Measurements from ENCODE around the gene SNX11. TPM values are rescaled to one million over a fixed set of nuclear protein-coding genes. Genes with fewer than 3 reads are reported as not detected.

The SNX11 gene
- total RNA-seq, 6 donors from 2014 or later: 19.5 to 27.2 (median 23.7) TPM

DNA sequence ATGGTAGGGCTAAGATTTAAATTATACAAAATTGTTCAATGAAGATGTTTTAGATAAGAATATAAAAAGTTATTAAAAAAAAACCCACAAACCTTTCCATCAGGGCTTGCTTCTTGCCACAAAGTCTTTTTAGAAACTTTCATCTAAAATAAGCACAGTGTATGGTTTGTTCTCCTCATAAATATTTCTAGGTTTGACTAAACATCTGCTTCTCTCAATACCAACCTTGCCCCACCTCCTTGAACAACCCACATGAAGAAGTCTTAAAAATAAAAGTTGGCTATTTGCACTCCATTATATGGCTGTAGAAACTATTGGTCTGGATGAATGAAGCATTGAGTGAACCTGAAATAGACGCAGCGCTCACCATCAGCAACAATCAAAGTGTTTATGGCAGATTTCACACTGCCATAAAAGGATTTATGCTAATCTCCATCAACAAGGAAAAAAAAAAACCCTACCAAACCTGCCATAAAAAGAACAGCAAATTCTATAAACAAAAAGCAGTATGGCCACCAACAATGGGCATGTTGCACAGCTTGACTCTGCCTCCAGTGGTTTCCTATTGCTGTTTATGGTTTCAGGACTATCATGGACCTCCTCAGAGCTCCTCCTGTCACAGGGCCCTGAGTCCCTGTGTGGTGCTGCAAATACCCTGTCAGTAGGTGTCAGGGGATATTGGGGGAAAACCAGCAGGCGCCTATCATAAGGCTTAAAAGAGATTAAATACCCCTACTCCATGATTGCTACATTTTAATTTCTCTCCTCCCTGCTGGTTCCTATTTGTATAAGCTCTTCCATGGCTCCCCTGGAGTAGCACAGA is 37.6 kb downstream of the SNX11 start:
- no peak for TF ChIP-seq POLR2A (IDR thresholded peaks at IDR 0.05)
- TF ChIP-seq, protein P1, sequence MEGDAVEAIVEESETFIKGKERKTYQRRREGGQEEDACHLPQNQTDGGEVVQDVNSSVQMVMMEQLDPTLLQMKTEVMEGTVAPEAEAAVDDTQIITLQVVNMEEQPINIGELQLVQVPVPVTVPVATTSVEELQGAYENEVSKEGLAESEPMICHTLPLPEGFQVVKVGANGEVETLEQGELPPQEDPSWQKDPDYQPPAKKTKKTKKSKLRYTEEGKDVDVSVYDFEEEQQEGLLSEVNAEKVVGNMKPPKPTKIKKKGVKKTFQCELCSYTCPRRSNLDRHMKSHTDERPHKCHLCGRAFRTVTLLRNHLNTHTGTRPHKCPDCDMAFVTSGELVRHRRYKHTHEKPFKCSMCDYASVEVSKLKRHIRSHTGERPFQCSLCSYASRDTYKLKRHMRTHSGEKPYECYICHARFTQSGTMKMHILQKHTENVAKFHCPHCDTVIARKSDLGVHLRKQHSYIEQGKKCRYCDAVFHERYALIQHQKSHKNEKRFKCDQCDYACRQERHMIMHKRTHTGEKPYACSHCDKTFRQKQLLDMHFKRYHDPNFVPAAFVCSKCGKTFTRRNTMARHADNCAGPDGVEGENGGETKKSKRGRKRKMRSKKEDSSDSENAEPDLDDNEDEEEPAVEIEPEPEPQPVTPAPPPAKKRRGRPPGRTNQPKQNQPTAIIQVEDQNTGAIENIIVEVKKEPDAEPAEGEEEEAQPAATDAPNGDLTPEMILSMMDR (IDR thresholded peaks at IDR 0.05): no peak
- no peak for TF ChIP-seq POLR2AphosphoS5 (IDR thresholded peaks at IDR 0.05)
- no peak for TF ChIP-seq EP300 (IDR thresholded peaks at IDR 0.05)
- Histone ChIP-seq H3K27ac (no peak overlapping the region), H3K27me3 (no peaks in the 10 kb centered on the region), H3K4me3 (no peak overlapping the region), H3K4me1 (peaks cover 0 to 2% (median 0%) of the 10 kb centered on the region in 4 donors), H3K9me3 (no peaks in the 10 kb centered on the region), H3K36me3 (no peaks in the 10 kb centered on the region)
- 96 to 98% methylated on average over 3 of the region's 3 CpGs for WGBS, 2 donors
- ATAC-seq (ENCODE audit: low FRiP score in 2 of 2) (no peak), DNase-seq (no peak)

DNA sequence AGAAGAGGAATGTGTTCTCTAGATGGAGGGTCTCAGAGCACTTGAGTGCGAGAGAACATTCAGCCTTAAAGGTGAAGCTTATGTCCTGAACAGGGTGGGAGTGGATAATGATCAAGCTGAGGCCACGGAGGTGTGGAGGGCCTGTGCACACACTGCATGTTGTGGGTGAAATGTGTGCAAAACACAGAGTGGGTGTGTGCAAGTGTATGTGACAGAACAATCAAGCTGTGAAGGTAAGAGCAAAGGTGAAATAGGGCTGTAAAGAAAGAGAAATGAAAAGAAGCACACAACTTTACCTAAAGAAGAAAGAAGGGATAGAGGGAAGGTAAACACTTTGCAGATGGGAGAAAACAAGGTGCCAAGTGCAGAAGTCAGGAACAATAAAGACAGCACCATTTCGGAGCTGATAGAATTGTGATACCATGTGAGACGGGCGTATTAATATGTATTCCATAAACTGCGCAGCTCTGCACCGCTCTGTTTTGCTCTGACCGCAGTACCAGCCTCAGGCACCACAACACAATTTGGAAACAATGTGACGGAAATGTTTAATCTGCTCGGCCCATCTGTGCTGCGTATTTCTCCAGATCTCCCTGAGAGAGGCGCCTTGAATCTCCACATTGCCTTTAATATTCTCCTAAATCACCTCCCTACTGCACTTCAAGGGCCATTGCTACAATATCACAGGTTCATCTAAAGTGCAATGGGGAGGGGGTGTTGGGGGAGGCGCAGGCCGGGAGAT is 40.6 kb downstream of the SNX11 start:
- TF ChIP-seq POLR2A (IDR thresholded peaks at IDR 0.05) (no peak), EP300 (IDR thresholded peaks at IDR 0.05) (no peak), POLR2AphosphoS5 (IDR thresholded peaks at IDR 0.05) (no peak)
- TF ChIP-seq, protein P1 (IDR thresholded peaks at IDR 0.05): no peak
- no peaks in the 10 kb centered on the region for H3K36me3 ChIP-seq
- 65 to 66% methylated on average over 14 of the region's 14 CpGs for WGBS, 2 donors
- no peaks in the 10 kb centered on the region for H3K9me3 ChIP-seq
- H3K27me3 ChIP-seq: no peaks in the 10 kb centered on the region
- H3K4me1 ChIP-seq: no peaks in the 10 kb centered on the region
- DNase-seq (no peak), ATAC-seq (ENCODE audit: low FRiP score in 2 of 2) (no peak)
- no peak overlapping the region for H3K27ac ChIP-seq
- H3K4me3 ChIP-seq: no peak overlapping the region

DNA sequence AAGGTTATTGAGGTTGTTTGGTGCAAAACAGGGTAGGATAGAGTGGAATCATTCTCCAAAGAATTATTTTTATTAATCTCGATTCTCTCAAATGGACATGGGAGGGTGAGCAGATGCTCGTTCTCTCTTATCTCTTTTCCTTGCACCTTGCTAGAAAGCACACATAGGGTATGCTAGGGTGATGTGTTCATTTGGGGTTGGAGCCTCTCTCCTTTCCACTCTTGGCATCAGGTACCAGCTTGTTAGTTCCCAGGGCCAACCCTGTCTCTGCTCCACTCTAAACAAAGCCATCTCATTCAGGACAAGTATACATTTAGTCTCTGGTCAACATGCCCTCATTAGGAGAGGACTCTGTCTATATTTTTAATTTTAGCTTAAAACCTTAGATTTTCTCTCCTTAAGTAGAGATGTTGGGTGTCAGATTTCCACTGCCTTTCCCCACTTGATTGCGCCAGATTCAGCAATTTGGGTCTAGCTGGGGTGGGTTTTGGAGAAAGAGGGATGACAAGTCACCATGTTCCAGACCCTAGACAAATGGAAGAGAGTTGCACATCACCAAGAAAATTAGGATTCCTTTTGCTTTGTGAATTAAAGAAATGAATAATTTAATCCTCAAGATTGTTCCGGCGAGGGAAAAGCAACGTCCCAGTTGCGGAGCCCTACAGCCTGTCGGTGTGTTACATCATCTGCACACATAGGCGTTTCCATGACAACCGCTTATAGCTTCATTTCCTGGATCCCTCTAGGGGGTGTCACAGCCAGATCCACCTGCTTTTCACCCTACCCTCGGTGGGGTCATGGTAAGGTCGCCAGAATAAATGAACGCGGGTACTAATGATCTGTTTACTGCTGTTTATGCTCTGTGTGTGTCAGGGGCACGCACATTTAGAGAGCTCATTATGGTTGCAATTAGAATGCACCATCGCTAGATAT is 41.6 kb downstream of the SNX11 start:
- no peak for DNase-seq
- no peak overlapping the region for H3K4me3 ChIP-seq
- WGBS, 2 donors: 53 to 66% methylated on average over 16 of the region's 16 CpGs
- TF ChIP-seq POLR2A (IDR thresholded peaks at IDR 0.05): no peak
- TF ChIP-seq, protein P1 (IDR thresholded peaks at IDR 0.05): no peak
- no peak for TF ChIP-seq POLR2AphosphoS5 (IDR thresholded peaks at IDR 0.05)
- no peak for TF ChIP-seq EP300 (IDR thresholded peaks at IDR 0.05)
- H3K9me3 ChIP-seq: no peaks in the 10 kb centered on the region
- no peaks in the 10 kb centered on the region for H3K4me1 ChIP-seq
- H3K27ac ChIP-seq: no peak overlapping the region
- no peaks in the 10 kb centered on the region for H3K27me3 ChIP-seq
- H3K36me3 ChIP-seq: no peaks in the 10 kb centered on the region
- ATAC-seq (ENCODE audit: low FRiP score in 2 of 2): no peak

DNA sequence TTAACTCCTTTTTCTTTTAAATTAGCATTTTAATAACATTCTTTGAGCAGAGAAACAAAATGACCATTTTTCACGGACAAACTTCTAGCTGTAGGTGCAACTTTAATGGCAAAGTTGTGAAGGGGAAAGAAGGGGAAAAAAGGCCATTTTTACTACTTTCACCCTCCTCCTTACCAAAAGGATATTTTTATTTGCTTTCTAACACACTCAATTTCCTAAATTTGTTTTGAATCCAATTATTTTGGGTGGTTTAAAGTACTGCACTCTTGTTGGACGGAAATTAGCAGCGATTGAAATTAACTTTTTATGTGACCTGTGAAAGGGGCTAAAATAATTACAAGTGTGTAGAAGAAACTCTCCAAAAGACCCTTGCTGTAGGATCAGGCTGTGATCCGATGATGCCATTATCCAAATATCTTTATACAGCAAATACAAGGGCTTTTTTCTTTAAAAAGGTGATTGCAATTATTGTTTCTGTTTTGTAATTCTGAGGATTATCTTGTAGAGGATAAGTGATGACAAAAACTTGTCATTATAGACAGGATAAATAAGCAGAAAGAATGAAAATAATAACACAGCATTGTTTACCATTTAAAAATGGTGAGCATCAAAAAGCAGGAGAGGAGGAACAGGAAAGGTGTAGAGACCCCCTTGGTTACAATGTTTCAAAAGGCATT is 42.4 kb downstream of the SNX11 start:
- no peak for TF ChIP-seq EP300 (IDR thresholded peaks at IDR 0.05)
- no peak for TF ChIP-seq POLR2AphosphoS5 (IDR thresholded peaks at IDR 0.05)
- TF ChIP-seq, protein P1 (IDR thresholded peaks at IDR 0.05): no peak
- no peak for TF ChIP-seq POLR2A (IDR thresholded peaks at IDR 0.05)
- no peak overlapping the region for H3K27ac ChIP-seq
- no peaks in the 10 kb centered on the region for H3K36me3 ChIP-seq
- H3K9me3 ChIP-seq: no peaks in the 10 kb centered on the region
- no peak for DNase-seq
- H3K27me3 ChIP-seq: no peaks in the 10 kb centered on the region
- no peaks in the 10 kb centered on the region for H3K4me1 ChIP-seq
- WGBS, 2 donors: 85 to 89% methylated on average over 4 of the region's 4 CpGs
- ATAC-seq (ENCODE audit: low FRiP score in 2 of 2): no peak
- H3K4me3 ChIP-seq: no peak overlapping the region
